ENCODE results near the gene GSE1.

Gene GSE1

GRCh38 chr16:85595812-85596502, 17.2 kb upstream of the GSE1 start:
- peaks cover 11% of the 10 kb centered on the region for H3K4me1 ChIP-seq (ENCODE audit: control insufficient read depth, insufficient read depth, low read length)
- H3K4me3 ChIP-seq (ENCODE audit: low read depth, low read length) = no peak overlapping the region
- H3K27me3 ChIP-seq (ENCODE audit: control insufficient read depth, insufficient read depth, low read length) = no peaks in the 10 kb centered on the region
- H3K9ac ChIP-seq (ENCODE audit: low read depth, low read length) = no peak overlapping the region
- H3K9me3 ChIP-seq (ENCODE audit: control insufficient read depth, insufficient read depth, low read length) = no peaks in the 10 kb centered on the region
- no peaks in the 10 kb centered on the region for H3K36me3 ChIP-seq (ENCODE audit: control insufficient read depth, insufficient read depth, low read length)

- H3K36me3 ChIP-seq (ENCODE audit: control insufficient read depth, insufficient read depth, low read length) = no peaks in the 10 kb centered on the region
- H3K9ac ChIP-seq (ENCODE audit: low read depth, low read length) = peak overlapping the region; percentile 12
- no peak overlapping the region for H3K4me3 ChIP-seq (ENCODE audit: low read depth, low read length)
- peaks cover 13% of the 10 kb centered on the region for H3K4me1 ChIP-seq (ENCODE audit: control insufficient read depth, insufficient read depth, low read length)
- H3K27me3 ChIP-seq (ENCODE audit: control insufficient read depth, insufficient read depth, low read length) = no peaks in the 10 kb centered on the region
- no peaks in the 10 kb centered on the region for H3K9me3 ChIP-seq (ENCODE audit: control insufficient read depth, insufficient read depth, low read length)
These were observed 15.0 kb upstream of the GSE1 start for GRCh38 chr16:85598141-85598540.

- Histone ChIP-seq H3K9ac (ENCODE audit: low read depth, low read length) (no peak overlapping the region), H3K27me3 (ENCODE audit: control insufficient read depth, insufficient read depth, low read length) (no peaks in the 10 kb centered on the region), H3K4me3 (ENCODE audit: low read depth, low read length) (no peak overlapping the region), H3K36me3 (ENCODE audit: control insufficient read depth, insufficient read depth, low read length) (no peaks in the 10 kb centered on the region), H3K9me3 (ENCODE audit: control insufficient read depth, insufficient read depth, low read length) (no peaks in the 10 kb centered on the region), H3K4me1 (ENCODE audit: control insufficient read depth, insufficient read depth, low read length) (peaks cover 15% of the 10 kb centered on the region)
These were observed 13.0 kb upstream of the GSE1 start for GRCh38 chr16:85600078-85600477.

- H3K4me3 ChIP-seq (ENCODE audit: low read depth, low read length) = no peak overlapping the region
- H3K4me1 ChIP-seq (ENCODE audit: control insufficient read depth, insufficient read depth, low read length) = peaks cover 21% of the 10 kb centered on the region
- H3K9me3 ChIP-seq (ENCODE audit: control insufficient read depth, insufficient read depth, low read length) = no peaks in the 10 kb centered on the region
- no peaks in the 10 kb centered on the region for H3K36me3 ChIP-seq (ENCODE audit: control insufficient read depth, insufficient read depth, low read length)
- H3K27me3 ChIP-seq (ENCODE audit: control insufficient read depth, insufficient read depth, low read length) = no peaks in the 10 kb centered on the region
- H3K9ac ChIP-seq (ENCODE audit: low read depth, low read length) = no peak overlapping the region
These were observed 12.4 kb upstream of the GSE1 start for GRCh38 chr16:85600530-85601271.

GRCh38 chr16:85601272-85601639, 11.9 kb upstream of the GSE1 start:
- peaks cover 25% of the 10 kb centered on the region for H3K4me1 ChIP-seq (ENCODE audit: control insufficient read depth, insufficient read depth, low read length)
- H3K27me3 ChIP-seq (ENCODE audit: control insufficient read depth, insufficient read depth, low read length) = no peaks in the 10 kb centered on the region
- no peak overlapping the region for H3K4me3 ChIP-seq (ENCODE audit: low read depth, low read length)
- no peak overlapping the region for H3K9ac ChIP-seq (ENCODE audit: low read depth, low read length)
- H3K36me3 ChIP-seq (ENCODE audit: control insufficient read depth, insufficient read depth, low read length) = no peaks in the 10 kb centered on the region
- H3K9me3 ChIP-seq (ENCODE audit: control insufficient read depth, insufficient read depth, low read length) = no peaks in the 10 kb centered on the region

GRCh38 chr16:85601730-85602401, 11.3 kb upstream of the GSE1 start:
- H3K36me3 ChIP-seq (ENCODE audit: control insufficient read depth, insufficient read depth, low read length) = no peaks in the 10 kb centered on the region
- H3K4me3 ChIP-seq (ENCODE audit: low read depth, low read length) = no peak overlapping the region
- H3K4me1 ChIP-seq (ENCODE audit: control insufficient read depth, insufficient read depth, low read length) = peaks cover 30% of the 10 kb centered on the region
- H3K9me3 ChIP-seq (ENCODE audit: control insufficient read depth, insufficient read depth, low read length) = no peaks in the 10 kb centered on the region
- H3K9ac ChIP-seq (ENCODE audit: low read depth, low read length) = no peak overlapping the region
- H3K27me3 ChIP-seq (ENCODE audit: control insufficient read depth, insufficient read depth, low read length) = no peaks in the 10 kb centered on the region

- Histone ChIP-seq H3K36me3 (ENCODE audit: control insufficient read depth, insufficient read depth, low read length) (no peaks in the 10 kb centered on the region), H3K9me3 (ENCODE audit: control insufficient read depth, insufficient read depth, low read length) (no peaks in the 10 kb centered on the region), H3K4me3 (ENCODE audit: low read depth, low read length) (no peak overlapping the region), H3K4me1 (ENCODE audit: control insufficient read depth, insufficient read depth, low read length) (peaks cover 31% of the 10 kb centered on the region), H3K9ac (ENCODE audit: low read depth, low read length) (no peak overlapping the region), H3K27me3 (ENCODE audit: control insufficient read depth, insufficient read depth, low read length) (no peaks in the 10 kb centered on the region)
These were observed 10.5 kb upstream of the GSE1 start for GRCh38 chr16:85602402-85603202.

GRCh38 chr16:85603203-85603755, 9.8 kb upstream of the GSE1 start:
- H3K36me3 ChIP-seq (ENCODE audit: control insufficient read depth, insufficient read depth, low read length) = no peaks in the 10 kb centered on the region
- H3K9ac ChIP-seq (ENCODE audit: low read depth, low read length) = no peak overlapping the region
- no peaks in the 10 kb centered on the region for H3K9me3 ChIP-seq (ENCODE audit: control insufficient read depth, insufficient read depth, low read length)
- no peak overlapping the region for H3K4me3 ChIP-seq (ENCODE audit: low read depth, low read length)
- peaks cover 34% of the 10 kb centered on the region for H3K4me1 ChIP-seq (ENCODE audit: control insufficient read depth, insufficient read depth, low read length)
- no peaks in the 10 kb centered on the region for H3K27me3 ChIP-seq (ENCODE audit: control insufficient read depth, insufficient read depth, low read length)

- H3K36me3 ChIP-seq (ENCODE audit: control insufficient read depth, insufficient read depth, low read length) = no peaks in the 10 kb centered on the region
- H3K27me3 ChIP-seq (ENCODE audit: control insufficient read depth, insufficient read depth, low read length) = no peaks in the 10 kb centered on the region
- H3K9ac ChIP-seq (ENCODE audit: low read depth, low read length) = no peak overlapping the region
- no peak overlapping the region for H3K4me3 ChIP-seq (ENCODE audit: low read depth, low read length)
- H3K4me1 ChIP-seq (ENCODE audit: control insufficient read depth, insufficient read depth, low read length) = peaks cover 34% of the 10 kb centered on the region
- no peaks in the 10 kb centered on the region for H3K9me3 ChIP-seq (ENCODE audit: control insufficient read depth, insufficient read depth, low read length)
These were observed 8.9 kb upstream of the GSE1 start for GRCh38 chr16:85604145-85604705.

- H3K4me1 ChIP-seq (ENCODE audit: control insufficient read depth, insufficient read depth, low read length) = peaks cover 33% of the 10 kb centered on the region
- no peaks in the 10 kb centered on the region for H3K27me3 ChIP-seq (ENCODE audit: control insufficient read depth, insufficient read depth, low read length)
These were observed 7.8 kb upstream of the GSE1 start for GRCh38 chr16:85605051-85605911.

More at GRCh38 chr16:85605051-85605911, 7.8 kb upstream of the GSE1 start:
- no peaks in the 10 kb centered on the region for H3K9me3 ChIP-seq (ENCODE audit: control insufficient read depth, insufficient read depth, low read length)
- H3K9ac ChIP-seq (ENCODE audit: low read depth, low read length) = no peak overlapping the region
- H3K36me3 ChIP-seq (ENCODE audit: control insufficient read depth, insufficient read depth, low read length) = no peaks in the 10 kb centered on the region
- H3K4me3 ChIP-seq (ENCODE audit: low read depth, low read length) = no peak overlapping the region
